Trophoblast cell (in vitro differentiated cells and primary cell): ENCODE measurements around the gene WWTR1. TPM values are rescaled to one million over a fixed set of nuclear protein-coding genes. Genes with fewer than 3 reads are reported as not detected.

Source experiments
- DNase-seq, 2 donors: peaks; one replicate each; pipeline ENCODE4 v3.0.0-alpha.2; 2016
- H2AFZ ChIP-seq: 2 replicates; pipeline ENCODE4 v1.6.1; 2013; ENCODE audit warnings: low read length, moderate library complexity, mild to moderate bottlenecking; ENCODE audit not compliant: insufficient read depth, poor library complexity
- H2AK5ac ChIP-seq: 2 replicates; pipeline ENCODE4 v1.6.1; 2013; ENCODE audit warnings: mild to moderate bottlenecking, low read length
- H2BK120ac ChIP-seq: 2 replicates; pipeline ENCODE4 v1.6.1; 2013; ENCODE audit warnings: low read length, mild to moderate bottlenecking, moderate library complexity; ENCODE audit not compliant: insufficient read depth, poor library complexity
- H2BK12ac ChIP-seq: 2 replicates; pipeline ENCODE4 v1.6.1; 2013; ENCODE audit warnings: mild to moderate bottlenecking, low read length, moderate library complexity
- H2BK5ac ChIP-seq: 2 replicates; pipeline ENCODE4 v1.6.1; 2013; ENCODE audit warnings: low read length, low read depth, moderate library complexity, mild to moderate bottlenecking; ENCODE audit not compliant: poor library complexity
- H3K14ac ChIP-seq: 2 replicates; pipeline ENCODE4 v1.6.1; 2013; ENCODE audit warnings: mild to moderate bottlenecking, low read length
- H3K18ac ChIP-seq: 2 replicates; pipeline ENCODE4 v1.6.1; 2013; ENCODE audit warnings: mild to moderate bottlenecking, low read length
- H3K23ac ChIP-seq: 2 replicates; pipeline ENCODE4 v1.6.1; 2013; ENCODE audit warnings: low read length
- H3K27ac ChIP-seq: 2 replicates; pipeline ENCODE4 v1.5.1; 2013; ENCODE audit warnings: low read depth, mild to moderate bottlenecking, inconsistent platforms, low read length, moderate library complexity
- H3K27me3 ChIP-seq: 2 replicates; pipeline ENCODE4 v1.6.1; 2013; ENCODE audit warnings: inconsistent platforms, mild to moderate bottlenecking, low read length, moderate library complexity; ENCODE audit not compliant: insufficient read depth
- H3K36me3 ChIP-seq, 2 experiments: 1 replicate in 1 of 2; 2 replicates in 1 of 2; pipeline ENCODE4 v1.6.1; 2013; ENCODE audit warnings: low read length in 2 of 2, mild to moderate bottlenecking in 2 of 2, moderate library complexity in 1 of 2; ENCODE audit not compliant: insufficient read depth in 2 of 2, control insufficient read depth in 1 of 2
- H3K4ac ChIP-seq: 2 replicates; pipeline ENCODE4 v1.6.1; 2013; ENCODE audit warnings: low read depth, mild to moderate bottlenecking, low read length, moderate library complexity
- H3K4me1 ChIP-seq, 2 experiments: 1 replicate in 1 of 2; 2 replicates in 1 of 2; pipeline ENCODE4 v1.6.1; 2013; ENCODE audit warnings: low read length in 2 of 2, mild to moderate bottlenecking in 2 of 2, moderate library complexity in 1 of 2; ENCODE audit not compliant: insufficient read depth in 2 of 2, control insufficient read depth in 1 of 2
- H3K4me2 ChIP-seq: 2 replicates; pipeline ENCODE4 v1.6.1; 2013; ENCODE audit warnings: inconsistent platforms, mild to moderate bottlenecking, low read length, moderate library complexity
- H3K4me3 ChIP-seq: 2 replicates; pipeline ENCODE4 v1.5.1; 2013; ENCODE audit warnings: mild to moderate bottlenecking, low read depth, low read length, inconsistent platforms
- H3K79me1 ChIP-seq: one replicate; pipeline ENCODE4 v1.6.1; 2013; ENCODE audit warnings: low read length
- H3K79me2 ChIP-seq: 2 replicates; pipeline ENCODE4 v1.6.1; 2013; ENCODE audit warnings: low read length, mild to moderate bottlenecking; ENCODE audit not compliant: control insufficient read depth, insufficient read depth, poor library complexity
- H3K9ac ChIP-seq: 2 replicates; pipeline ENCODE4 v1.6.1; 2013; ENCODE audit warnings: mild to moderate bottlenecking, low read length
- H3K9me3 ChIP-seq: 2 replicates; pipeline ENCODE4 v1.6.1; 2013; ENCODE audit warnings: low read depth, mild to moderate bottlenecking, control low read depth, inconsistent platforms, low read length; ENCODE audit not compliant: insufficient read depth
- H4K12ac ChIP-seq: 2 replicates; pipeline ENCODE4 v1.6.1; 2013; ENCODE audit warnings: low read depth, mild to moderate bottlenecking, low read length, moderate library complexity
- H4K8ac ChIP-seq: 2 replicates; pipeline ENCODE4 v1.6.1; 2013; ENCODE audit warnings: low read depth, mild to moderate bottlenecking, low read length, moderate library complexity
- H4K91ac ChIP-seq: one replicate; pipeline ENCODE4 v1.6.1; 2013; ENCODE audit warnings: low read depth, mild to moderate bottlenecking, low read length, moderate library complexity
- WGBS: extraction: QIAGEN DNeasy Blood & Tissue Kit; methylation state at CpG from one replicate; pipeline ENCODE4 v1.1.7; 2013; ENCODE audit warnings: missing lambda C conversion rate; ENCODE audit not compliant: insufficient read length, insufficient coverage; ENCODE audit errors: extremely low coverage; 5-methylcytosine and 5-hydroxymethylcytosine counted together
- polyA plus RNA-seq: library from polyadenylated mRNA; stranded (reverse); fragments of 200-250 nt; gene quantifications from 2 replicates; pipeline ENCODE4 v1.2.3, GENCODE V29; 2013

WWTR1 gene
- polyA plus RNA-seq: 60.2 and 61.6 TPM in 2 replicates

DNA sequence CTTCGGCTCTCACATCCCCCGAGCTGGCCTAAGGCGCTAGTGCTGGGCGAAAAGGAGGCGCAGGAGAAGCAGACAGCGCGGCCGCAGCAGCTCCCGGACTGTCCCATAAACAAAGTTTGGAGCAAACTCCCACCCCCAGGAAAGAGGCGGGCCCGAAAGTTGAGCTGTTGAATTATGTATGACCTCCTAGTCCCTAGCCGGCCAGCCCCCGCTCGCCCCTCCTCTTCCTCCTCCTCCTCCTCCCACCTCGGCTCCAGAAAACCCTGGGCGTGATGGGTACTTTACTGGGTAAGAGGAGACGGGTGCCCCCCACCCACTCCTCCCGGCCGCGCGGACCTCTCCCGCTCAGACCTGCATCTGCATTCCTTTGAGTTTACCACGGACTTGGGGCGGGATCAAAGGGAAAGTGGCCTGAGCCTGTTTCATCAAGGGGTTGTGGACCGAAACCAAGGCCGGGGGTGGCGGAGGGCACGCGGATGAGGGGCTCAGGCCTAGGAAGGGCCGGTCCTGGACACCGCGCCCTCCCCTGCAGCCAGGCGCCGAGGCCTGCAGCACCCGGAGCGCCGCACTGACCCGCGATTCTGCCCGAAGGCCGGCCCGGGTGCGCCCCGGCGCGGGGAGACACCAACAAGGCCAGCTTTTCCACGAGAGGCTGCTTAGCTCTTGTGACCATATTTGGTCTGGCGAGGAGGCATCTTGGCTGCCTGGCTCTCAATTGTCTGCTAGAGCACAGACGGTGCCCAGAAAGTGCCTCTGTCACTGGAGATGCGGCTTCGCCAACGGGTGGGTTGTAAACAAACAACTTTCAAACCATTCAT, at the start of gene WWTR1:
Gene WWTR1, minus strand, starts transcription at position 100 of the 818 bp plus-strand sequence. CDS start 719 bp downstream, outside the sequence.
- H3K79me2 ChIP-seq: peaks cover 25% of the 10 kb centered on the region
- no peaks in the 10 kb centered on the region for H3K27me3 ChIP-seq
- H3K4ac ChIP-seq: peak within 1 kb of the TSS; percentile 91
- H3K18ac ChIP-seq: peak within 1 kb of the TSS; percentile 95
- peak within 1 kb of the TSS; percentile 94 for H3K9ac ChIP-seq
- WGBS: no CpG with 5 or more reads among the region's 52 CpGs
- peak within 1 kb of the TSS; percentile 94 for H2AK5ac ChIP-seq
- DNase-seq: peak; percentile 88 to 91
- peak within 1 kb of the TSS; percentile 99 for H2BK5ac ChIP-seq
- peak within 1 kb of the TSS; percentile 86 for H4K12ac ChIP-seq
- H3K4me3 ChIP-seq: peak within 1 kb of the TSS; percentile 95
- H2BK12ac ChIP-seq: peak within 1 kb of the TSS; percentile 87
- peak within 1 kb of the TSS; percentile 99 for H4K91ac ChIP-seq
- peaks cover 1 to 3% of the 10 kb centered on the region in 2 experiments for H3K36me3 ChIP-seq
- H3K79me1 ChIP-seq: peaks cover 26% of the 10 kb centered on the region
- no peaks in the 10 kb centered on the region for H3K9me3 ChIP-seq
- H3K4me1 ChIP-seq: peaks cover 13 to 19% of the 10 kb centered on the region in 2 experiments
- peak within 1 kb of the TSS; percentile 96 for H3K4me2 ChIP-seq
- peak within 1 kb of the TSS; percentile 95 for H3K27ac ChIP-seq
- H2AFZ ChIP-seq: peak within 1 kb of the TSS; percentile 96
- H2BK120ac ChIP-seq: peak within 1 kb of the TSS; percentile 95
- no peak within 1 kb of the TSS for H3K23ac ChIP-seq
- H4K8ac ChIP-seq: peak within 1 kb of the TSS; percentile 91
- H3K14ac ChIP-seq: peak within 1 kb of the TSS; percentile 99

DNA sequence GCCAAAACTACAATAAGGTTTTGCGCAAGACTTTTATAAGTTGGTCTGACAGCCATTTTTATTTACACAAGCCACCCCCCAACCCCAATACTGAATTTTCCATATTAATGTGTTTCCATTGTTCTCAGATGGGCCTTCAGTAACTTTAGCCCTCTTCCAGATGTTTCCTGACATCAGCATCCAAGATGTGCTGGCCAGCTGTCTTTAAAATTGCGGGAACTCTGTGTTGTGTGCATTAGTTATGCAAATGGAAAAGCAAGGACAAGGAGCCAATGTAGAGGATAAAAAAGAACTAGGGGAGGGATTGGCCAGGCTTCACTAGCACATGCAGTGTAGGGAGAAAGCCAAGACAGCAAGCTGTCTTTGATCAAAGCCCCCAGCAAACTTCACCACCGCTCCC, 49.1 kb upstream of the WWTR1 start:
- Histone ChIP-seq H4K91ac (no peak overlapping the region), H3K23ac (no peak overlapping the region), H3K27me3 (no peaks in the 10 kb centered on the region), H3K79me1 (no peaks in the 10 kb centered on the region), H4K12ac (no peak overlapping the region), H2AK5ac (no peak overlapping the region), H3K4me3 (no peak overlapping the region), H3K9ac (no peak overlapping the region), H3K36me3 (no peaks in the 10 kb centered on the region), H3K4ac (no peak overlapping the region), H3K79me2 (no peaks in the 10 kb centered on the region), H2BK5ac (no peak overlapping the region), H2BK12ac (no peak overlapping the region), H3K18ac (no peak overlapping the region), H3K27ac (no peak overlapping the region), H2BK120ac (no peak overlapping the region), H3K4me2 (no peak overlapping the region), H3K14ac (no peak overlapping the region), H4K8ac (no peak overlapping the region), H3K4me1 (no peaks in the 10 kb centered on the region), H3K9me3 (no peaks in the 10 kb centered on the region), H2AFZ (no peak overlapping the region)
- no peak for DNase-seq
- WGBS: no CpG with 5 or more reads among the region's 3 CpGs

DNA sequence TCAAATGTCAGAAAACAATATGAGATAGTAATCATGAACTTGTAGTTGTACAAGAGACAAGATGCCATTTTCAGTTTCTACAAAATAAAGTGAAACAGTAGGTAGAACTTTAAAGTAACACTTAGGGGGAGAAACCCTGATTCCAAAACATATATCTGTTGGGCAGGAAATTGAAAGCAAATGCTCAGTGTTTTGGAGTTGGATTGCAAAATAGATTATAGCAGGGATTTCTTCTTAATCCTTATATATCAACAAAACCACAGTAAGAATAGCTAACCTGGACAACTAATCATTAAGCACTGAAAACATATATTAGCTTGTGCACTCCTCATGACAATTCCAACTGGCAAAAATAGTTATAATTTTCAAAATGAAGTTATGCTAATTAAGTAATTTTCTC, 47.6 kb upstream of the WWTR1 start:
- Histone ChIP-seq H4K91ac (no peak overlapping the region), H2AFZ (no peak overlapping the region), H3K79me2 (no peaks in the 10 kb centered on the region), H2BK120ac (no peak overlapping the region), H3K27ac (no peak overlapping the region), H3K18ac (no peak overlapping the region), H3K27me3 (no peaks in the 10 kb centered on the region), H3K4me3 (no peak overlapping the region), H4K8ac (no peak overlapping the region), H2BK12ac (no peak overlapping the region), H3K36me3 (no peaks in the 10 kb centered on the region), H2AK5ac (no peak overlapping the region), H3K23ac (no peak overlapping the region), H3K9ac (no peak overlapping the region), H3K4ac (no peak overlapping the region), H3K4me1 (no peaks in the 10 kb centered on the region), H3K4me2 (no peak overlapping the region), H4K12ac (no peak overlapping the region), H3K9me3 (no peaks in the 10 kb centered on the region), H2BK5ac (no peak overlapping the region), H3K14ac (no peak overlapping the region), H3K79me1 (no peaks in the 10 kb centered on the region)
- no peak for DNase-seq

DNA sequence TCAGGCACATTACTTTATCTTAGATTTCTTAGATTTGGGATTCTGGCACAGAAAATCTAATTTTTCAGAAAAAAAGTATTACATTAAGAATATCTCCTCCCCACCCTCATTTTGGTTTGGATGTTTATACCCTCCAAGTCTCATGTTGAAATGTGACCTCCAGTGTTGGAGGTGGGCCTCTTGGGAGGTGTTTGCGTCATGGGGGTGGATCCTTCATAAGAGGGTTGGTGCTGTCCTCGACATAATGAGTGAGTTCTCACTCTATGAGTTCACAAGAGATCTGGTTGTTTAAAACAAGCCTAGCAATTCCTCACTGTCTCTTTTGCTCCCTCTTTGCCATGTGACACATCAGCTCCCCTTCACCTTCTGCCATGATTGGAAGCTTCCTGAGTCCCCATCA, 45.6 kb upstream of the WWTR1 start:
- Histone ChIP-seq H3K4me3 (no peak overlapping the region), H3K18ac (no peak overlapping the region), H2BK12ac (no peak overlapping the region), H2BK120ac (no peak overlapping the region), H3K9me3 (peaks cover 3% of the 10 kb centered on the region), H2BK5ac (no peak overlapping the region), H3K23ac (no peak overlapping the region), H3K36me3 (no peaks in the 10 kb centered on the region), H3K27ac (no peak overlapping the region), H2AK5ac (no peak overlapping the region), H3K4me2 (no peak overlapping the region), H4K8ac (no peak overlapping the region), H3K4ac (peak overlapping the region; percentile 32), H3K27me3 (no peaks in the 10 kb centered on the region), H3K79me1 (no peaks in the 10 kb centered on the region), H3K4me1 (no peaks in the 10 kb centered on the region), H4K12ac (no peak overlapping the region), H4K91ac (no peak overlapping the region), H3K14ac (no peak overlapping the region), H3K9ac (no peak overlapping the region), H2AFZ (no peak overlapping the region), H3K79me2 (no peaks in the 10 kb centered on the region)
- DNase-seq: no peak
- no CpG with 5 or more reads among the region's 2 CpGs for WGBS
